ENCODE measurements around the gene TOP2B.

GRCh38 chr3:25582242-25582641, 82.5 kb downstream of the TOP2B start:
- TF ChIP-seq POLR2A (IDR thresholded peaks at IDR 0.05): no peak
- TF ChIP-seq, protein P1, sequence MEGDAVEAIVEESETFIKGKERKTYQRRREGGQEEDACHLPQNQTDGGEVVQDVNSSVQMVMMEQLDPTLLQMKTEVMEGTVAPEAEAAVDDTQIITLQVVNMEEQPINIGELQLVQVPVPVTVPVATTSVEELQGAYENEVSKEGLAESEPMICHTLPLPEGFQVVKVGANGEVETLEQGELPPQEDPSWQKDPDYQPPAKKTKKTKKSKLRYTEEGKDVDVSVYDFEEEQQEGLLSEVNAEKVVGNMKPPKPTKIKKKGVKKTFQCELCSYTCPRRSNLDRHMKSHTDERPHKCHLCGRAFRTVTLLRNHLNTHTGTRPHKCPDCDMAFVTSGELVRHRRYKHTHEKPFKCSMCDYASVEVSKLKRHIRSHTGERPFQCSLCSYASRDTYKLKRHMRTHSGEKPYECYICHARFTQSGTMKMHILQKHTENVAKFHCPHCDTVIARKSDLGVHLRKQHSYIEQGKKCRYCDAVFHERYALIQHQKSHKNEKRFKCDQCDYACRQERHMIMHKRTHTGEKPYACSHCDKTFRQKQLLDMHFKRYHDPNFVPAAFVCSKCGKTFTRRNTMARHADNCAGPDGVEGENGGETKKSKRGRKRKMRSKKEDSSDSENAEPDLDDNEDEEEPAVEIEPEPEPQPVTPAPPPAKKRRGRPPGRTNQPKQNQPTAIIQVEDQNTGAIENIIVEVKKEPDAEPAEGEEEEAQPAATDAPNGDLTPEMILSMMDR (IDR thresholded peaks at IDR 0.05): no peak
